Neural cell (in vitro differentiated cells): ENCODE data around the gene FGF14. TPM values are rescaled to one million over a fixed set of nuclear protein-coding genes. Genes with fewer than 3 reads are reported as not detected.

ENCODE experiments used
- H2AFZ ChIP-seq: fragments of 200-600, 300-800 bp; sonication (generic), shearing (Covaris generic); 2 replicates; pipeline ENCODE4 v1.6.0; 2014; ENCODE audit warnings: low read depth, mild to moderate bottlenecking, antibody characterized with exemption, low read length, moderate library complexity
- H3F3A ChIP-seq: fragments of 200-600 bp; shearing (Covaris generic); 2 replicates; pipeline ENCODE4 v1.6.1; 2016; ENCODE audit warnings: mild to moderate bottlenecking, moderate library complexity, mixed read lengths, antibody characterized with exemption, low read length; ENCODE audit not compliant: insufficient read depth, poor library complexity, severe bottlenecking
- H3K27ac ChIP-seq: fragments of 200-600, 300-800 bp; sonication (generic), shearing (Covaris generic); 2 replicates; pipeline ENCODE4 v1.5.1; 2014; ENCODE audit warnings: mild to moderate bottlenecking, low read length, moderate library complexity
- H3K27me3 ChIP-seq: fragments of 300-800, 200-600 bp; sonication (generic), shearing (Covaris generic); 2 replicates; pipeline ENCODE4 v1.6.0; 2014; ENCODE audit warnings: mild to moderate bottlenecking, low read depth, low read length, moderate library complexity; ENCODE audit not compliant: insufficient read depth
- H3K36me3 ChIP-seq: fragments of 300-800, 200-600 bp; sonication (generic), shearing (Covaris generic); 2 replicates; pipeline ENCODE4 v1.5.1; 2014; ENCODE audit warnings: mild to moderate bottlenecking, antibody characterized with exemption, low read length, moderate library complexity; ENCODE audit not compliant: insufficient read depth
- H3K4me2 ChIP-seq: fragments of 300-800, 200-600 bp; sonication (generic), shearing (Covaris generic); 2 replicates; pipeline ENCODE4 v1.6.0; 2014; ENCODE audit warnings: mild to moderate bottlenecking, low read length
- H3K4me3 ChIP-seq: fragments of 300-800, 200-600 bp; sonication (generic), shearing (Covaris generic); 2 replicates; pipeline ENCODE4 v1.5.1; 2014; ENCODE audit warnings: mild to moderate bottlenecking, low read length, moderate library complexity
- H3K79me2 ChIP-seq: fragments of 200-600 bp; shearing (Covaris generic); replicated peaks from 2 replicates; pipeline ENCODE4 v1.6.0; 2014; ENCODE audit warnings: mild to moderate bottlenecking, low read length, moderate library complexity; ENCODE audit not compliant: insufficient read depth
- H3K9ac ChIP-seq: fragments of 300-800, 200-600 bp; sonication (generic), shearing (Covaris generic); 2 replicates; pipeline ENCODE4 v1.6.1; 2016; ENCODE audit warnings: mild to moderate bottlenecking, low read length, mixed read lengths
- H3K9me2 ChIP-seq: fragments of 200-600 bp; shearing (Covaris generic); 2 replicates; pipeline ENCODE4 v1.6.1; 2016; ENCODE audit warnings: mild to moderate bottlenecking, low read length, mixed read lengths; ENCODE audit not compliant: insufficient read depth
- H3K9me3 ChIP-seq: fragments of 200-600, 300-800 bp; sonication (generic), shearing (Covaris generic); 2 replicates; pipeline ENCODE4 v1.6.1; 2016; ENCODE audit warnings: mild to moderate bottlenecking, mixed run types, low read length, moderate library complexity, mixed read lengths
- H4K20me1 ChIP-seq: fragments of 200-600 bp; shearing (Covaris generic); 2 replicates; pipeline ENCODE4 v1.6.1; 2016; ENCODE audit warnings: mild to moderate bottlenecking, mixed run types; ENCODE audit not compliant: insufficient read depth
- EP300 ChIP-seq: fragments of 450-650 bp; conservative IDR thresholded peaks from 2 replicates; pipeline ENCODE4 v1.6.1; 2014; ENCODE audit warnings: antibody characterized with exemption, mild to moderate bottlenecking, moderate library complexity; ENCODE audit not compliant: poor library complexity, severe bottlenecking
- EZH2 ChIP-seq: fragments of 200-600, 300-800 bp; shearing (Covaris generic), sonication (generic); IDR thresholded peaks from 2 replicates; pipeline ENCODE4 v1.6.1; 2014; ENCODE audit warnings: antibody characterized with exemption, low read length, borderline replicate concordance, mild to moderate bottlenecking; ENCODE audit not compliant: insufficient read depth, poor library complexity, severe bottlenecking
- MXI1 ChIP-seq: fragments of 450-650 bp; conservative IDR thresholded peaks from 2 replicates; pipeline ENCODE4 v1.6.1; 2014; ENCODE audit warnings: antibody characterized with exemption, mild to moderate bottlenecking; ENCODE audit not compliant: poor library complexity, severe bottlenecking
- POLR2AphosphoS5 ChIP-seq: IDR thresholded peaks from 2 replicates; pipeline ENCODE4 v1.6.1; 2012
- RAD21 ChIP-seq: fragments of 450-650 bp; conservative IDR thresholded peaks from 2 replicates; pipeline ENCODE4 v1.6.1; 2014; ENCODE audit warnings: antibody characterized with exemption, mild to moderate bottlenecking, moderate library complexity
- SMC3 ChIP-seq: fragments of 450-650 bp; conservative IDR thresholded peaks from 2 replicates; pipeline ENCODE4 v1.6.1; 2014; ENCODE audit warnings: antibody characterized with exemption, mild to moderate bottlenecking, moderate library complexity; ENCODE audit not compliant: poor library complexity
- TAF1 ChIP-seq: IDR thresholded peaks from 2 replicates; pipeline ENCODE4 v1.6.1; 2012; ENCODE audit warnings: low read depth
- polyA plus RNA-seq: library from polyadenylated mRNA; depleted of rRNA; stranded (reverse); fragments of >200 nt; gene quantifications from 2 replicates; pipeline ENCODE4 v1.2.3, GENCODE V29; 2014
- TF ChIP-seq, protein P1 (sequence below): fragments of 450-650 bp; IDR thresholded peaks from 2 replicates; pipeline ENCODE4 v1.5.1; 2014; ENCODE audit warnings: antibody characterized with exemption, mild to moderate bottlenecking, moderate library complexity; ENCODE audit not compliant: poor library complexity, severe bottlenecking
- TF ChIP-seq, protein P2 (sequence below): IDR thresholded peaks from 2 replicates; pipeline ENCODE4 v1.6.1; 2012; ENCODE audit warnings: borderline replicate concordance

Gene FGF14
- polyA plus RNA-seq, 1 donor from 2014 or later = 36.4 TPM

DNA sequence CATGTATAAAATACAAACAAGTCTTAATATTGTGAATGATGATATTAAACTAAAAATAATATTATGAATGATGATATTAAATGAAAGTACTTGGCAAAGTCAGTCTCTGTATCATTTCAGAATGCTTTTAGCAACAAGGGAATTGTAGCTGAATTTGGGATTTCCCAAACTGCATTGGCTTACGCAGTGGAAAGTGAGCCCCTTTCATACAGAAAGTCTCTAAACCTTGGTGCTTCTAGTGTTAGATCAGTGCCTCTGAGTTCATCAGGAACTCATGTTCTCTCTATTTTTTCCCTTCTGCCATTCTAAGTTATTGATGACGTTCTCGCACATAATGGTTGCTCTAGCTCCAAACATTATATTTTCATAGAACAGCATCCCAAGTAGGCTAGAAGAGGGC lies 649.4 kb downstream of the FGF14 start:
- no peak overlapping the region for H3K4me3 ChIP-seq
- H3K27ac ChIP-seq = no peak overlapping the region
- H2AFZ ChIP-seq = no peak overlapping the region
- no peak overlapping the region for H3K4me2 ChIP-seq
- no peak for TF ChIP-seq MXI1
- TF ChIP-seq SMC3 = no peak
- no peaks in the 10 kb centered on the region for H3K9me2 ChIP-seq
- H3F3A ChIP-seq = no peaks in the 10 kb centered on the region
- no peaks in the 10 kb centered on the region for H3K36me3 ChIP-seq
- no peak overlapping the region for H3K9ac ChIP-seq
- no peaks in the 10 kb centered on the region for H3K9me3 ChIP-seq
- no peaks in the 10 kb centered on the region for H3K27me3 ChIP-seq
- H4K20me1 ChIP-seq = no peaks in the 10 kb centered on the region
- no peaks in the 10 kb centered on the region for H3K79me2 ChIP-seq

DNA sequence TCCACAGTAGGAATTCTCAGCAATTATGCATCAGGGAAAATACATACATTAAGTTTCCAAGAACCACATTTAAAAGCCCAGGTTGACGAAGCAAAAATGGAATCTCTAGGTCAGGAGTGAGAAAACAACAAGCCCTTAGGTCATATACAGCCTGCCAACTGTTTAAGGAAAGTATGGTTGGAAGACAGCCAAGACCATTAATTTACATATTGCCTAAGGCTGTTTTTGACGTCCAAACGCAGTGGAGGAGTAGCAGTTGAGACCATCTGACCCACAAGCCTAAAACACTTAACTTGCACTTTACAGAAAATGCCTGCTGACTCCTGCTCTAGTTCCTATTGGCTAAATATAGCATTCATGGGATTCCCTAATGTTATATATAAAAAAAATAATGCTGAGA lies 650.4 kb downstream of the FGF14 start:
- no peaks in the 10 kb centered on the region for H3K79me2 ChIP-seq
- no peaks in the 10 kb centered on the region for H3F3A ChIP-seq
- H3K9me3 ChIP-seq = no peaks in the 10 kb centered on the region
- TF ChIP-seq RAD21 (no peak), POLR2AphosphoS5 (no peak), MXI1 (no peak), EP300 (no peak)
- TF ChIP-seq, protein P1, sequence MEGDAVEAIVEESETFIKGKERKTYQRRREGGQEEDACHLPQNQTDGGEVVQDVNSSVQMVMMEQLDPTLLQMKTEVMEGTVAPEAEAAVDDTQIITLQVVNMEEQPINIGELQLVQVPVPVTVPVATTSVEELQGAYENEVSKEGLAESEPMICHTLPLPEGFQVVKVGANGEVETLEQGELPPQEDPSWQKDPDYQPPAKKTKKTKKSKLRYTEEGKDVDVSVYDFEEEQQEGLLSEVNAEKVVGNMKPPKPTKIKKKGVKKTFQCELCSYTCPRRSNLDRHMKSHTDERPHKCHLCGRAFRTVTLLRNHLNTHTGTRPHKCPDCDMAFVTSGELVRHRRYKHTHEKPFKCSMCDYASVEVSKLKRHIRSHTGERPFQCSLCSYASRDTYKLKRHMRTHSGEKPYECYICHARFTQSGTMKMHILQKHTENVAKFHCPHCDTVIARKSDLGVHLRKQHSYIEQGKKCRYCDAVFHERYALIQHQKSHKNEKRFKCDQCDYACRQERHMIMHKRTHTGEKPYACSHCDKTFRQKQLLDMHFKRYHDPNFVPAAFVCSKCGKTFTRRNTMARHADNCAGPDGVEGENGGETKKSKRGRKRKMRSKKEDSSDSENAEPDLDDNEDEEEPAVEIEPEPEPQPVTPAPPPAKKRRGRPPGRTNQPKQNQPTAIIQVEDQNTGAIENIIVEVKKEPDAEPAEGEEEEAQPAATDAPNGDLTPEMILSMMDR = no peak
- H3K27me3 ChIP-seq = no peaks in the 10 kb centered on the region
- no peaks in the 10 kb centered on the region for H3K36me3 ChIP-seq
- H3K27ac ChIP-seq = no peak overlapping the region
- H3K4me3 ChIP-seq = no peak overlapping the region
- no peak overlapping the region for H2AFZ ChIP-seq
- no peaks in the 10 kb centered on the region for H4K20me1 ChIP-seq
- no peak overlapping the region for H3K9ac ChIP-seq
- H3K9me2 ChIP-seq = no peaks in the 10 kb centered on the region
- H3K4me2 ChIP-seq = no peak overlapping the region

DNA sequence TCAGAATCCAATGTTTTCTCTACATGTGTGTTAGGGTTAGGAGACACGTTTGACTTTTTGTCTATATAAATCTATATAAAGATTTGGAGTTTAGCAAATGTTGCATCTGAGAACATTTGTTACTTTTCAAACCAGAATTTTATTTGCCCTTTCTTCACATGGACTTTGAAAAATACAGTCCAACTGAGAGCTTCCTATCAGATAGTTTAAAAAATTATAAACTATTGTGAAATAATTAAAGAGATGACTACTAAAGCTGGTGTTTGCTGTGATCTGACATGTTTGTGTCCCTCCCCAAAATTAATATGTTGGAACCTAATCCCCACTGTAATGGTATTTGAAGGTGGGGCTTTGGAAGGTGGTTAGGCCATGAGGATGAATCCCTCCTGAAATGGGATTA lies 652.3 kb downstream of the FGF14 start:
- TF ChIP-seq MXI1 (no peak), RAD21 (no peak), SMC3 (no peak), EP300 (no peak), POLR2AphosphoS5 (no peak), TAF1 (no peak), EZH2 (no peak)
- TF ChIP-seq, protein P1 = no peak
- TF ChIP-seq, protein P2, sequence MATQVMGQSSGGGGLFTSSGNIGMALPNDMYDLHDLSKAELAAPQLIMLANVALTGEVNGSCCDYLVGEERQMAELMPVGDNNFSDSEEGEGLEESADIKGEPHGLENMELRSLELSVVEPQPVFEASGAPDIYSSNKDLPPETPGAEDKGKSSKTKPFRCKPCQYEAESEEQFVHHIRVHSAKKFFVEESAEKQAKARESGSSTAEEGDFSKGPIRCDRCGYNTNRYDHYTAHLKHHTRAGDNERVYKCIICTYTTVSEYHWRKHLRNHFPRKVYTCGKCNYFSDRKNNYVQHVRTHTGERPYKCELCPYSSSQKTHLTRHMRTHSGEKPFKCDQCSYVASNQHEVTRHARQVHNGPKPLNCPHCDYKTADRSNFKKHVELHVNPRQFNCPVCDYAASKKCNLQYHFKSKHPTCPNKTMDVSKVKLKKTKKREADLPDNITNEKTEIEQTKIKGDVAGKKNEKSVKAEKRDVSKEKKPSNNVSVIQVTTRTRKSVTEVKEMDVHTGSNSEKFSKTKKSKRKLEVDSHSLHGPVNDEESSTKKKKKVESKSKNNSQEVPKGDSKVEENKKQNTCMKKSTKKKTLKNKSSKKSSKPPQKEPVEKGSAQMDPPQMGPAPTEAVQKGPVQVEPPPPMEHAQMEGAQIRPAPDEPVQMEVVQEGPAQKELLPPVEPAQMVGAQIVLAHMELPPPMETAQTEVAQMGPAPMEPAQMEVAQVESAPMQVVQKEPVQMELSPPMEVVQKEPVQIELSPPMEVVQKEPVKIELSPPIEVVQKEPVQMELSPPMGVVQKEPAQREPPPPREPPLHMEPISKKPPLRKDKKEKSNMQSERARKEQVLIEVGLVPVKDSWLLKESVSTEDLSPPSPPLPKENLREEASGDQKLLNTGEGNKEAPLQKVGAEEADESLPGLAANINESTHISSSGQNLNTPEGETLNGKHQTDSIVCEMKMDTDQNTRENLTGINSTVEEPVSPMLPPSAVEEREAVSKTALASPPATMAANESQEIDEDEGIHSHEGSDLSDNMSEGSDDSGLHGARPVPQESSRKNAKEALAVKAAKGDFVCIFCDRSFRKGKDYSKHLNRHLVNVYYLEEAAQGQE = no peak
- Histone ChIP-seq H3K4me3 (no peak overlapping the region), H3K9ac (no peak overlapping the region), H3K27me3 (no peaks in the 10 kb centered on the region), H3K9me2 (no peaks in the 10 kb centered on the region), H3F3A (no peaks in the 10 kb centered on the region), H3K79me2 (no peaks in the 10 kb centered on the region), H3K4me2 (no peak overlapping the region), H3K9me3 (no peaks in the 10 kb centered on the region), H2AFZ (no peak overlapping the region), H3K36me3 (no peaks in the 10 kb centered on the region), H4K20me1 (no peaks in the 10 kb centered on the region), H3K27ac (no peak overlapping the region)
